SU-DHL-6 (cell line): ENCODE measurements around the gene SPHK2.

Experiments used
- EZH2phosphoT487 ChIP-seq: fragments of 200-600 bp; sonication (generic), shearing (Covaris generic); conservative IDR thresholded peaks from 2 replicates; pipeline ENCODE4 v1.6.1; 2018; ENCODE audit warnings: mild to moderate bottlenecking, antibody characterized with exemption, low read length, moderate library complexity, mixed read lengths
- TF ChIP-seq, protein P1 (sequence below): fragments of 200-600 bp; sonication (generic); IDR thresholded peaks from one replicate; pipeline ENCODE4 v1.5.1; 2017; ENCODE audit warnings: antibody characterized with exemption, mild to moderate bottlenecking, low read length, moderate library complexity; ENCODE audit not compliant: insufficient read depth, poor library complexity, severe bottlenecking

GRCh38 chr19:48676887-48677286 lies 57.6 kb downstream of the SPHK2 start:
- TF ChIP-seq, protein P1, sequence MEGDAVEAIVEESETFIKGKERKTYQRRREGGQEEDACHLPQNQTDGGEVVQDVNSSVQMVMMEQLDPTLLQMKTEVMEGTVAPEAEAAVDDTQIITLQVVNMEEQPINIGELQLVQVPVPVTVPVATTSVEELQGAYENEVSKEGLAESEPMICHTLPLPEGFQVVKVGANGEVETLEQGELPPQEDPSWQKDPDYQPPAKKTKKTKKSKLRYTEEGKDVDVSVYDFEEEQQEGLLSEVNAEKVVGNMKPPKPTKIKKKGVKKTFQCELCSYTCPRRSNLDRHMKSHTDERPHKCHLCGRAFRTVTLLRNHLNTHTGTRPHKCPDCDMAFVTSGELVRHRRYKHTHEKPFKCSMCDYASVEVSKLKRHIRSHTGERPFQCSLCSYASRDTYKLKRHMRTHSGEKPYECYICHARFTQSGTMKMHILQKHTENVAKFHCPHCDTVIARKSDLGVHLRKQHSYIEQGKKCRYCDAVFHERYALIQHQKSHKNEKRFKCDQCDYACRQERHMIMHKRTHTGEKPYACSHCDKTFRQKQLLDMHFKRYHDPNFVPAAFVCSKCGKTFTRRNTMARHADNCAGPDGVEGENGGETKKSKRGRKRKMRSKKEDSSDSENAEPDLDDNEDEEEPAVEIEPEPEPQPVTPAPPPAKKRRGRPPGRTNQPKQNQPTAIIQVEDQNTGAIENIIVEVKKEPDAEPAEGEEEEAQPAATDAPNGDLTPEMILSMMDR = no peak
- no peak for TF ChIP-seq EZH2phosphoT487
